ENCODE data around the gene NSDHL. TPM values are rescaled to one million over a fixed set of nuclear protein-coding genes. Genes with fewer than 3 reads are reported as not detected.
"Not testable (repeated sequence)": the region's sequence is repeated elsewhere in the genome, so short reads cannot be mapped to it uniquely, and the experiment has no call there.

Gene NSDHL
- total RNA-seq (2021) (40.9 and 55.1 TPM in 2 replicates), Bru-seq, nascent RNA (percentile 82 among the genes with signal in this experiment), BruChase-seq, experiment 1, labeled RNA remaining after a 2-hour chase (percentile 71 among the genes with signal in this experiment), BruChase-seq, experiment 2, labeled RNA remaining after a 6-hour chase (percentile 80 among the genes with signal in this experiment)
- long read RNA-seq, transcript NSDHL-201 (8 exons, 1,929 nt) = major isoform, 127 of 154 reads
- long read RNA-seq, transcript NSDHL-203 (9 exons, 1,630 nt) = minor isoform, 13 of 154 reads
- long read RNA-seq, partial matches to known transcripts = 9 of 154 reads
- long read RNA-seq, other reads (novel, unspliced or antisense) = 5 of 154 reads

DNA sequence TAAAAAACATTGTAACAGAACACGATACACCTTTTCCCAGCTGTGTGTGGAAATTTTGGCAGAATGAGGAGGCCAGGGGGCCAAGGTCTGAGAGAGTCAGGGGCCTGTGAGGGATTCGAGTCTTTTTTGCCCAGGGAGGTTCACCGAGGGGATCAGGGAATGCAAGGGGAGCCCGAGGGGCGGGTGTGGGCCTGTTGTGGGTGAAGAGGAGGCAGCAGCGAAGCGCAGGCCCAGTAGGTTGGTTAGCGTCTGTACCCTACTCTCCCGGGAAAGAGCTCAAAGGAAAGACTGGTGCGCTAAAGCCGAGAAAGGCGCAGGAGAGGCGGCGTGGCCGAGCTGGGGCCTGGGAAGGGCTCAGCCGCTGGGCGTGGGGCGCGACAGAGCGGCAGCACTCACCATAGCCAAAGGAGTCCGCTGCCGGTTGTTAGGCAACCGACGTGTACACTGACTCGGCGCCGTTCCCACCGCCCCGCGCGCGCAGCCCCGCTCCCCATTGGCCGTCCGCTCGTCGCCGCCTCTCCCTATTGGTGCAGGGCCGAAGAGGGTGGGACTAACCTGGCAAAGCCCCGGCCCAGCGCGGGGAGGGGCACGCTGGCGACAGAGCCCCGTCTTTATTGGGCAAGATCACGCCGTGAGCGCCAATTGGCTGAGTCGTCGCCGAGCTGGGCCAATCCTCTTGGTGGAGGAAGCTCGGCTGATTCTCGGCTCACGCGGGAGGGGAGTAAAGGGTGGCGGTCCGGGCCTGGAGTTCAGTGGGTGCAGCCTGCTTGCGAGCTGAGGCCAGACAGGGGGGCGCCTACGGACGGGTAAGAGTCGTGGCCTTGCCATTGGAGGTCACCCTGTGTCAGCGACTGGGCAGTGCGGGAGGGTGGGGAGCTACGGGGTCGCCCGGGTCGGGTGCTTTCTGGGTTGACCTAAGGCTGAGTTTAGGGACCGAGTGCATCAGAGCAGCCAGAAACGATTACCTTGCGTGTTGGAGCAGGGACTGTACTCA lies at the start of gene NSDHL, which contains the start of gene CETN2:
Gene NSDHL (plus strand): TSS at position 752 of the 994 bp plus-strand sequence. CDS start 15,262 bp downstream, outside the sequence.
Gene CETN2 (minus strand): TSS at position 446 of the 994 bp plus-strand sequence. CDS start 47 bp downstream, at position 399.
- Histone ChIP-seq H3K27ac (peak within 1 kb of the TSS; percentile 53), H3K4me2 (peak within 1 kb of the TSS; percentile 89), H3K4me3 (peak within 1 kb of the TSS; percentile 97), H3K9me3 (ENCODE audit: insufficient read depth, low read depth) (no peaks in the 10 kb centered on the region), H3F3A (ENCODE audit: insufficient read depth, low read depth) (0 out of 2 replicates have a peak, but pooled peaks cover 3% of the 10 kb centered on the region), H3K9me2 (ENCODE audit: insufficient read depth) (no peaks in the 10 kb centered on the region), H3K27me3 (ENCODE audit: insufficient read depth, low read depth) (no peaks in the 10 kb centered on the region), H3K79me2 (ENCODE audit: low read depth) (peaks cover 58% of the 10 kb centered on the region), H2AFZ (peak within 1 kb of the TSS; percentile 95), H3K36me3 (ENCODE audit: low read depth) (peaks cover 48% of the 10 kb centered on the region; the same call in 1 of the 2 replicates), H4K20me1 (ENCODE audit: insufficient read depth) (no peaks in the 10 kb centered on the region), H3K4me1 (replicated peaks; ENCODE audit: insufficient read depth) (peaks cover 24% of the 10 kb centered on the region)
- no peak for TF ChIP-seq EZH2 (IDR thresholded peaks at IDR 0.05; ENCODE audit: low read depth)
- TF ChIP-seq, protein P1, sequence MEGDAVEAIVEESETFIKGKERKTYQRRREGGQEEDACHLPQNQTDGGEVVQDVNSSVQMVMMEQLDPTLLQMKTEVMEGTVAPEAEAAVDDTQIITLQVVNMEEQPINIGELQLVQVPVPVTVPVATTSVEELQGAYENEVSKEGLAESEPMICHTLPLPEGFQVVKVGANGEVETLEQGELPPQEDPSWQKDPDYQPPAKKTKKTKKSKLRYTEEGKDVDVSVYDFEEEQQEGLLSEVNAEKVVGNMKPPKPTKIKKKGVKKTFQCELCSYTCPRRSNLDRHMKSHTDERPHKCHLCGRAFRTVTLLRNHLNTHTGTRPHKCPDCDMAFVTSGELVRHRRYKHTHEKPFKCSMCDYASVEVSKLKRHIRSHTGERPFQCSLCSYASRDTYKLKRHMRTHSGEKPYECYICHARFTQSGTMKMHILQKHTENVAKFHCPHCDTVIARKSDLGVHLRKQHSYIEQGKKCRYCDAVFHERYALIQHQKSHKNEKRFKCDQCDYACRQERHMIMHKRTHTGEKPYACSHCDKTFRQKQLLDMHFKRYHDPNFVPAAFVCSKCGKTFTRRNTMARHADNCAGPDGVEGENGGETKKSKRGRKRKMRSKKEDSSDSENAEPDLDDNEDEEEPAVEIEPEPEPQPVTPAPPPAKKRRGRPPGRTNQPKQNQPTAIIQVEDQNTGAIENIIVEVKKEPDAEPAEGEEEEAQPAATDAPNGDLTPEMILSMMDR (conservative IDR thresholded peaks at IDR 0.05) = 0 out of 2 replicates have a peak, but pooled peaks have one; percentile 18
- ChIA-PET POLR2A (ENCODE audit: unreplicated experiment) (interaction anchor here (0.6 to 0.9 kb wide), 6 partner anchors 66 to 1433 kb away, joined by 3 to 8 read pairs (median 4); no protein-coding TSS in a partner anchor), CTCF (interaction anchor here (0.6 kb wide), 1 partner anchor 501 kb away, joined by 4 read pairs; no protein-coding TSS in a partner anchor)
- intact Hi-C loops (cut with micrococcal nuclease; ENCODE audit: unreplicated experiment) = loop anchor here (1.0 to 2.0 kb wide), 2 partner anchors 65 to 96 kb away; no protein-coding TSS in a partner anchor
- TSS peak; percentile 54 for BruUV-seq (replicated peaks)
- peak; percentile 97 to 99 for DNase-seq

DNA sequence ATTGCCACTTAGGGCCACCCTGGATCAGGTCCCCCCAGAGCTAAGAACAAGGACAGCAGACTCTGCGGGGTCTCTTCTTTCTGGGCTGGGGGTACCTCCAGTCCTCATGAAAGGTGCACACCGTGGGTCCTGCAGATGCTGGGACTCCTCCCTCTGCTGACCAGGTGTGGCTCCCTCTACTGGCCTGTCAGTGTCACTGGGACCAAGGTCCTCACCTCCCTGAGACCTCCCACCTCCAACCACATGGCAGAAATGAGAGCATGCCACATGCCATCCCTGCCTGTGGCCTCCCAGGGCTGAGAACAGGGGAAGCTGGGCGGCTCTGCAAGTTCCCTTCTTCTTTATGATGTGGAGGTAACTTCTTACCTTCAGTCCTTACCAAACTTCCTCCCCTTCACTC lies 43.8 kb upstream of the NSDHL start:
- intact Hi-C loops (cut with micrococcal nuclease; ENCODE audit: unreplicated experiment); H3F3A ChIP-seq (ENCODE audit: insufficient read depth, low read depth); H2AFZ ChIP-seq; H4K20me1 ChIP-seq (ENCODE audit: insufficient read depth); H3K27ac ChIP-seq; POLR2A ChIA-PET (ENCODE audit: unreplicated experiment); DNase-seq; H3K9me3 ChIP-seq (ENCODE audit: insufficient read depth, low read depth); H3K4me3 ChIP-seq; CTCF ChIA-PET; H3K4me2 ChIP-seq; H3K4me1 ChIP-seq (replicated peaks; ENCODE audit: insufficient read depth); H3K36me3 ChIP-seq (ENCODE audit: low read depth); H3K9me2 ChIP-seq (ENCODE audit: insufficient read depth); BruUV-seq (replicated peaks); H3K79me2 ChIP-seq (ENCODE audit: low read depth); H3K27me3 ChIP-seq (ENCODE audit: insufficient read depth, low read depth): not testable (repeated sequence)

DNA sequence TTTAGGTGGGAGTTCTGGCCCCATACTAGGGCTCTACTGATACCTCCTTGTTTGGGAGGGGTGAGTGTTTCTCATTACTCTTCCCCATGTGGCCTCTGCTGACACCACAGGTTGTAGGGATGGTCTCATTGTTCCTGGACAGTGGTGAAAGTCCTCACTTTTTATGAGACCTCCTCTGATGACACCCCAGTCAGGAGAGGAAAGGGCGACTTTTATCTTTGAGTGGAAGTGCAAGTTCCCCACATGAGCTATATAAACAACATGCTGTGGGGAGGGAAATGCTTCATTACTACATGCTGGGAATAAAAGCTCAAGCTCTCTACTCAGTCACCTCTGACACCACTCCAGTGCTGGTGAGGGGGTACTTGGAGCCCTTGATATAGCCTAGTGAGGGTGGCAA lies 31.9 kb upstream of the NSDHL start:
- no peaks in the 10 kb centered on the region for H4K20me1 ChIP-seq (ENCODE audit: insufficient read depth)
- DNase-seq = no peak
- no peaks in the 10 kb centered on the region for H3K9me3 ChIP-seq (ENCODE audit: insufficient read depth, low read depth)
- H3K79me2 ChIP-seq (ENCODE audit: low read depth) = no peaks in the 10 kb centered on the region
- H3K9me2 ChIP-seq (ENCODE audit: insufficient read depth) = no peaks in the 10 kb centered on the region; the same call in 1 of the 2 replicates
- POLR2A ChIA-PET (ENCODE audit: unreplicated experiment) = no interaction called here
- H3K4me3 ChIP-seq = no peak overlapping the region
- no peak overlapping the region for H2AFZ ChIP-seq
- no peaks in the 10 kb centered on the region for H3K27me3 ChIP-seq (ENCODE audit: insufficient read depth, low read depth)
- CTCF ChIA-PET = no interaction called here
- intact Hi-C loops (cut with micrococcal nuclease; ENCODE audit: unreplicated experiment) = no loop called here
- H3K4me2 ChIP-seq = no peak overlapping the region
- no TSS peak for BruUV-seq (replicated peaks)
- TF ChIP-seq, protein P1 (conservative IDR thresholded peaks at IDR 0.05) = no peak
- TF ChIP-seq EZH2 (IDR thresholded peaks at IDR 0.05; ENCODE audit: low read depth) = no peak
- no peaks in the 10 kb centered on the region for H3K4me1 ChIP-seq (replicated peaks; ENCODE audit: insufficient read depth)
- peaks cover 7% of the 10 kb centered on the region; the same call in 1 of the 2 replicates for H3K36me3 ChIP-seq (ENCODE audit: low read depth)
- no peaks in the 10 kb centered on the region for H3F3A ChIP-seq (ENCODE audit: insufficient read depth, low read depth)
- no peak overlapping the region for H3K27ac ChIP-seq
